HCT116 (cell line): ENCODE data around the gene BTF3. TPM values are rescaled to one million over a fixed set of nuclear protein-coding genes. Genes with fewer than 3 reads are reported as not detected.

Experiments used
- ATAC-seq: fragments of 200-7000 bp; cut with Tn5 transposase; 2 replicates; pipeline ENCODE4 v1.9.1; 2020; ENCODE audit warnings: mild to moderate bottlenecking, moderate library complexity
- BruUV-seq: library from RNA; stranded (reverse); fragments of 400-500 nt; replicated peaks from 2 replicates; lab custom pipeline; 2021; lab: Mats Ljungman, UMichigan
- CTCF ChIA-PET: fragments of 300-600 bp; sonication (Branson Sonifier 250); formaldehyde crosslinking; loops from one replicate; lab custom pipeline; 2021; ENCODE audit warnings: antibody characterized with exemption; lab: Charles Lee
- POLR2A ChIA-PET: fragments of 300-600, 350-600 bp; sonication (Branson Sonifier 250); formaldehyde crosslinking; loops from one replicate; lab custom pipeline; 2021; ENCODE audit warnings: antibody characterized with exemption; lab: Charles Lee
- RAD21 ChIA-PET, 2 experiments: fragments of 300-600 bp; sonication (Branson Sonifier 250); formaldehyde crosslinking; loops; one replicate each; lab custom pipeline; 2023; ENCODE audit warnings: low total read pairs in 2 of 2; ENCODE audit not compliant: uncharacterized antibody in 2 of 2, unreplicated experiment in 2 of 2, low non-redundant PET in 1 of 2; lab: Charles Lee
- DNase-seq: peaks from one replicate; pipeline ENCODE4 v3.0.0-alpha.2; 2010; ENCODE audit warnings: low read depth, low spot score
- H2AFZ ChIP-seq: fragments of 200-600 bp; shearing (Covaris generic), sonication (generic); 2 replicates; pipeline ENCODE4 v1.6.1; 2017; ENCODE audit warnings: low read depth, mixed run types, mixed read lengths, antibody characterized with exemption, low read length; ENCODE audit not compliant: poor library complexity, severe bottlenecking
- H3K27ac ChIP-seq: 2 replicates; pipeline ENCODE4 v1.5.1; 2012; ENCODE audit warnings: low read depth, low read length
- H3K27me3 ChIP-seq: fragments of 200-600 bp; sonication (generic); 2 replicates; pipeline ENCODE4 v1.6.1; 2016; ENCODE audit warnings: mixed run types, low read length, mixed read lengths; ENCODE audit not compliant: insufficient read depth
- H3K36me3 ChIP-seq, 2 experiments: fragments of 200-500 bp in 1 of 2; fragments of 200-600 bp in 1 of 2; sonication (Bioruptor generic) in 1 of 2; sonication (generic) in 1 of 2; 2 replicates each; pipeline versions ENCODE4 v1.5.1 to v1.6.1; 2014 to 2016; ENCODE audit warnings: low read length in 2 of 2, inconsistent platforms in 1 of 2, mixed read lengths in 1 of 2, mixed run types in 1 of 2; ENCODE audit not compliant: insufficient read depth in 2 of 2, control insufficient read depth in 1 of 2
- H3K4me1 ChIP-seq, 2 experiments: fragments of 200-600 bp in 1 of 2; sonication (generic) in 1 of 2; 2 replicates each; pipeline versions ENCODE4 v1.5.1 to v1.6.1; 2012 to 2017; ENCODE audit warnings: low read length in 2 of 2, inconsistent platforms in 1 of 2, mild to moderate bottlenecking in 1 of 2, mixed read lengths in 1 of 2, mixed run types in 1 of 2, moderate library complexity in 1 of 2; ENCODE audit not compliant: insufficient read depth in 2 of 2, control insufficient read depth in 1 of 2
- H3K4me2 ChIP-seq: fragments of 200-600 bp; sonication (generic); 2 replicates; pipeline ENCODE4 v1.6.1; 2017; ENCODE audit warnings: mixed run types, low read length, mixed read lengths
- H3K4me3 ChIP-seq, 2 experiments: fragments of 200-600 bp in 1 of 2; sonication (generic) in 1 of 2; replicated peaks in 1 of 2; 2 replicates each; pipeline ENCODE4 v1.5.1; 2011 to 2016; ENCODE audit warnings: low read length in 2 of 2, control low read depth in 1 of 2, low read depth in 1 of 2, mild to moderate bottlenecking in 1 of 2, mixed read lengths in 1 of 2, mixed run types in 1 of 2
- H3K79me2 ChIP-seq: fragments of 200-600 bp; sonication (generic); 2 replicates; pipeline ENCODE4 v1.6.1; 2017; ENCODE audit warnings: mild to moderate bottlenecking, mixed run types, low read length, moderate library complexity, mixed read lengths; ENCODE audit not compliant: insufficient read depth
- H3K9ac ChIP-seq: fragments of 200-600 bp; sonication (generic); 2 replicates; pipeline ENCODE4 v1.6.1; 2016; ENCODE audit warnings: low read length, mixed read lengths
- H3K9me2 ChIP-seq: fragments of 200-600 bp; sonication (generic), shearing (Covaris generic); 2 replicates; pipeline ENCODE4 v1.6.1; 2017; ENCODE audit warnings: mixed run types, mild to moderate bottlenecking, moderate library complexity; ENCODE audit not compliant: insufficient read depth
- H3K9me3 ChIP-seq, 2 experiments: fragments of 200-500 bp in 1 of 2; fragments of 200-600 bp in 1 of 2; sonication (Bioruptor generic) in 1 of 2; sonication (generic) in 1 of 2; 2 replicates each; pipeline ENCODE4 v1.6.1; 2014 to 2017; ENCODE audit warnings: low read length in 2 of 2, mixed read lengths in 2 of 2, inconsistent platforms in 1 of 2, low read depth in 1 of 2, mild to moderate bottlenecking in 1 of 2, mixed run types in 1 of 2, moderate library complexity in 1 of 2; ENCODE audit not compliant: control insufficient read depth in 1 of 2, insufficient read depth in 1 of 2
- H4K20me1 ChIP-seq: fragments of 200-600 bp; sonication (generic), shearing (Covaris generic); 2 replicates; pipeline ENCODE4 v1.6.1; 2017; ENCODE audit warnings: mixed run types, mild to moderate bottlenecking, moderate library complexity; ENCODE audit not compliant: insufficient read depth
- POLR2AphosphoS5 ChIP-seq: IDR thresholded peaks from 2 replicates; pipeline ENCODE4 v1.6.1; 2011; ENCODE audit warnings: mild to moderate bottlenecking, low read depth, low read length, moderate library complexity
- REST ChIP-seq: IDR thresholded peaks from 2 replicates; pipeline ENCODE4 v1.6.1; 2012; ENCODE audit warnings: low read depth
- SRF ChIP-seq: IDR thresholded peaks from 2 replicates; pipeline ENCODE4 v1.6.1; 2012; ENCODE audit warnings: low read depth
- TCF7L2 ChIP-seq: IDR thresholded peaks from 2 replicates; pipeline ENCODE4 v1.7.0; 2011; ENCODE audit warnings: borderline replicate concordance, inconsistent platforms; ENCODE audit not compliant: insufficient read depth, insufficient read length; ENCODE audit errors: extremely low read depth
- ZBTB33 ChIP-seq: IDR thresholded peaks from 2 replicates; pipeline ENCODE4 v1.6.1; 2011; ENCODE audit warnings: mild to moderate bottlenecking, low read length, moderate library complexity; ENCODE audit not compliant: insufficient replicate concordance; ENCODE audit errors: extremely low read depth
- intact Hi-C: fragments of 100-400 bp; cut with micrococcal nuclease; formaldehyde crosslinking; loops from 2 replicates; pipeline ENCODE4 v1.10.0; 2022
- total RNA-seq: library from RNA; stranded (reverse); gene quantifications from one replicate; pipeline ENCODE4 v1.2.1, GENCODE V29; 2021; ENCODE audit not compliant: unreplicated experiment

BTF3 gene
- total RNA-seq, 1 experiment from 2014 or later: 868 TPM

- no peaks in the 10 kb centered on the region for H3K79me2 ChIP-seq
- H3K4me1 ChIP-seq: peaks cover 0 to 9% of the 10 kb centered on the region in 2 experiments; a peak in 1 of 4 replicates
- ChIA-PET RAD21 (no interaction called here), CTCF (interaction anchor here (0.8 kb wide), 1 partner anchor 307 kb away, joined by 3 read pairs; no protein-coding TSS in a partner anchor), POLR2A (no interaction called here)
- no peaks in the 10 kb centered on the region for H3K27me3 ChIP-seq
- no peak overlapping the region for H3K4me3 ChIP-seq
- H3K36me3 ChIP-seq: no peaks in the 10 kb centered on the region
- H3K4me2 ChIP-seq: no peak overlapping the region
- no peak for TF ChIP-seq TCF7L2
- no TSS peak for BruUV-seq
- no peaks in the 10 kb centered on the region for H3K9me2 ChIP-seq
- H2AFZ ChIP-seq: no peak overlapping the region
- ATAC-seq (no peak), DNase-seq (no peak)
- no peaks in the 10 kb centered on the region for H3K9me3 ChIP-seq
- no peak overlapping the region for H3K27ac ChIP-seq
- H3K9ac ChIP-seq: no peak overlapping the region
- intact Hi-C loops: no loop called here
- H4K20me1 ChIP-seq: no peaks in the 10 kb centered on the region
Measured at GRCh38 chr5:73522989-73523388, 24.7 kb downstream of the BTF3 start.

- H3K4me2 ChIP-seq: no peak overlapping the region
- intact Hi-C loops: no loop called here
- ChIA-PET POLR2A (no interaction called here), RAD21 (interaction anchor here in 1 of 2 experiments (0.6 kb wide), 1 partner anchor 9 kb away, joined by 3 read pairs; no protein-coding TSS in a partner anchor), CTCF (no interaction called here)
- H2AFZ ChIP-seq: no peak overlapping the region
- no peaks in the 10 kb centered on the region for H3K36me3 ChIP-seq
- H3K4me1 ChIP-seq: peaks cover 0 to 9% of the 10 kb centered on the region in 2 experiments; a peak in 1 of 4 replicates
- H3K27me3 ChIP-seq: no peaks in the 10 kb centered on the region
- no TSS peak for BruUV-seq
- ATAC-seq (no peak), DNase-seq (no peak)
- no peak overlapping the region for H3K4me3 ChIP-seq
- no peaks in the 10 kb centered on the region for H3K79me2 ChIP-seq
- H3K9me3 ChIP-seq: no peaks in the 10 kb centered on the region
- no peak for TF ChIP-seq SRF
- TF ChIP-seq ZBTB33: no peak
- TF ChIP-seq POLR2AphosphoS5: no peak
- no peak for TF ChIP-seq REST
- no peak overlapping the region for H3K27ac ChIP-seq
- H3K9me2 ChIP-seq: no peaks in the 10 kb centered on the region
- no peaks in the 10 kb centered on the region for H4K20me1 ChIP-seq
- H3K9ac ChIP-seq: no peak overlapping the region
Measured at GRCh38 chr5:73523861-73524260, 25.6 kb downstream of the BTF3 start.
